Transverse colon (tissue), 3 donors: ENCODE results near the gene MAPRE2.

Source experiments
- EP300 ChIP-seq: sonication (generic); formaldehyde crosslinking; IDR thresholded peaks from one replicate; pipeline ENCODE4 v1.6.1; 2017; ENCODE audit warnings: antibody characterized with exemption, low read depth
- POLR2A ChIP-seq: fragments of 450-650 bp; IDR thresholded peaks from one replicate; pipeline ENCODE4 v1.6.1; 2016; ENCODE audit warnings: antibody characterized with exemption, mild to moderate bottlenecking, moderate library complexity
- TF ChIP-seq, protein P1 (sequence below), 5 experiments: fragments of 200-600 bp in 3 of 5; fragments of 450-650 bp in 2 of 5; sonication (generic) in 3 of 5; IDR thresholded peaks; 1 replicate in 2 of 5; 2 replicates in 3 of 5; pipeline ENCODE4 v1.5.1; 2016 to 2017; ENCODE audit warnings: antibody characterized with exemption in 5 of 5, inconsistent platforms in 3 of 5, mild to moderate bottlenecking in 2 of 5, moderate library complexity in 1 of 5

DNA sequence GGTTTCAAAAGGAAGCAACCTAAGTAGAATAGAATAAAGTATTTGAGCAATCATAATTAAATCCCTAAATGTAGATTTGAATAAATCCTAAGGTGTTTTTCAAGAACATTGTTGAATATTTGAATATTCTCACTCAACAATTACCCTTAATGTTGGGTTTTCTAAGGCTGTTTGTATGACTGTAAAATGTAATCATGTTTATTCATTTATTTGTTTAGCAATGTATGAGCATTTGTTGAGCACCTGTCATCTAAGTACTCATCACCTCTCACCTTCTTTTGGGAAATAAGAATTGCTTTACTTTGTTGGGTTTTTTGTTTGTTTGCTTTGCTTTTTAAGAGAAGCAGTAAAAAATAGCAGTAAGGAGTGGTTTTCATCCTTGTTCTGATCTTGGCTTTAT is 66.0 kb downstream of the MAPRE2 start:
- TF ChIP-seq, protein P1, sequence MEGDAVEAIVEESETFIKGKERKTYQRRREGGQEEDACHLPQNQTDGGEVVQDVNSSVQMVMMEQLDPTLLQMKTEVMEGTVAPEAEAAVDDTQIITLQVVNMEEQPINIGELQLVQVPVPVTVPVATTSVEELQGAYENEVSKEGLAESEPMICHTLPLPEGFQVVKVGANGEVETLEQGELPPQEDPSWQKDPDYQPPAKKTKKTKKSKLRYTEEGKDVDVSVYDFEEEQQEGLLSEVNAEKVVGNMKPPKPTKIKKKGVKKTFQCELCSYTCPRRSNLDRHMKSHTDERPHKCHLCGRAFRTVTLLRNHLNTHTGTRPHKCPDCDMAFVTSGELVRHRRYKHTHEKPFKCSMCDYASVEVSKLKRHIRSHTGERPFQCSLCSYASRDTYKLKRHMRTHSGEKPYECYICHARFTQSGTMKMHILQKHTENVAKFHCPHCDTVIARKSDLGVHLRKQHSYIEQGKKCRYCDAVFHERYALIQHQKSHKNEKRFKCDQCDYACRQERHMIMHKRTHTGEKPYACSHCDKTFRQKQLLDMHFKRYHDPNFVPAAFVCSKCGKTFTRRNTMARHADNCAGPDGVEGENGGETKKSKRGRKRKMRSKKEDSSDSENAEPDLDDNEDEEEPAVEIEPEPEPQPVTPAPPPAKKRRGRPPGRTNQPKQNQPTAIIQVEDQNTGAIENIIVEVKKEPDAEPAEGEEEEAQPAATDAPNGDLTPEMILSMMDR (IDR thresholded peaks at IDR 0.05) = no peak
- TF ChIP-seq EP300 = no peak
- TF ChIP-seq POLR2A = no peak
